ENCODE measurements around the gene CLDN18. TPM values are rescaled to one million over a fixed set of nuclear protein-coding genes. Genes with fewer than 3 reads are reported as not detected.

Gene CLDN18
- total and polyA plus RNA-seq, 7 donors: 0.10 to 1.8 TPM; not detected in 5

GRCh38 chr3:138062037-138062436, 52.1 kb downstream of the CLDN18 start:
- Histone ChIP-seq H3K27me3 (no peaks in the 10 kb centered on the region), H3K36me3 (peaks cover 18 to 53% (median 26%) of the 10 kb centered on the region in 4 donors), H3K4me1 (peaks cover 0 to 17% (median 12%) of the 10 kb centered on the region in 4 donors), H3K27ac (no peak overlapping the region), H3K4me3 (no peak overlapping the region), H3K9me3 (no peaks in the 10 kb centered on the region)
- WGBS, 2 donors: 84 to 86% methylated on average over 2 of the region's 2 CpGs
- no peak for DNase-seq
- TF ChIP-seq POLR2AphosphoS5 (IDR thresholded peaks at IDR 0.05) (no peak), POLR2A (IDR thresholded peaks at IDR 0.05) (no peak), EP300 (IDR thresholded peaks at IDR 0.05) (no peak)
- TF ChIP-seq, protein P1, sequence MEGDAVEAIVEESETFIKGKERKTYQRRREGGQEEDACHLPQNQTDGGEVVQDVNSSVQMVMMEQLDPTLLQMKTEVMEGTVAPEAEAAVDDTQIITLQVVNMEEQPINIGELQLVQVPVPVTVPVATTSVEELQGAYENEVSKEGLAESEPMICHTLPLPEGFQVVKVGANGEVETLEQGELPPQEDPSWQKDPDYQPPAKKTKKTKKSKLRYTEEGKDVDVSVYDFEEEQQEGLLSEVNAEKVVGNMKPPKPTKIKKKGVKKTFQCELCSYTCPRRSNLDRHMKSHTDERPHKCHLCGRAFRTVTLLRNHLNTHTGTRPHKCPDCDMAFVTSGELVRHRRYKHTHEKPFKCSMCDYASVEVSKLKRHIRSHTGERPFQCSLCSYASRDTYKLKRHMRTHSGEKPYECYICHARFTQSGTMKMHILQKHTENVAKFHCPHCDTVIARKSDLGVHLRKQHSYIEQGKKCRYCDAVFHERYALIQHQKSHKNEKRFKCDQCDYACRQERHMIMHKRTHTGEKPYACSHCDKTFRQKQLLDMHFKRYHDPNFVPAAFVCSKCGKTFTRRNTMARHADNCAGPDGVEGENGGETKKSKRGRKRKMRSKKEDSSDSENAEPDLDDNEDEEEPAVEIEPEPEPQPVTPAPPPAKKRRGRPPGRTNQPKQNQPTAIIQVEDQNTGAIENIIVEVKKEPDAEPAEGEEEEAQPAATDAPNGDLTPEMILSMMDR (IDR thresholded peaks at IDR 0.05): no peak
- intact Hi-C loops (cut with DNase I): no loop called here

DNA sequence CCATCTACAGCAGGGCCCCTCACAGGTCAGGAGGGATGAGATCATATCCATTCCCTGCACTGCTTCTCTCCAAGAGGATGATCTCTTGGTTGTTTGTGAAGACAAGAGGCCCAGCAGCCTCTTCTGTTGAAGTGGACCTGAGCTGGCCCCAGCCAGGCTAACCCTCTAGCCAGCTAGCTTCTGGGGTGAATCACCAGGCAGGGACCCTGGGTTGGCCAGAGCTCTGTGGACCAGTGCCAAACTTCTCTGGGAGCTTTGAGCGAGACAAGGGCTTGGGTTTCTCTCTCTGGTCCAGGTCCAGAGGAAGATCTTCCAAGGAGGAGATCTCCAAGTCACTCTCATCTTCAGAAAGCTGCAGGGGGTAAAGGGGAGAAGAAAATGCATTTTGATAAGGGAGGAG, 52.7 kb downstream of the CLDN18 start:
- intact Hi-C loops (cut with DNase I): no loop called here
- Histone ChIP-seq H3K27me3 (no peaks in the 10 kb centered on the region), H3K4me3 (no peak overlapping the region), H3K9me3 (no peaks in the 10 kb centered on the region), H3K4me1 (peaks cover 0 to 17% (median 12%) of the 10 kb centered on the region in 4 donors), H3K36me3 (peaks cover 23 to 59% (median 32%) of the 10 kb centered on the region in 4 donors), H3K27ac (no peak overlapping the region)
- TF ChIP-seq, protein P1 (IDR thresholded peaks at IDR 0.05): no peak
- TF ChIP-seq POLR2AphosphoS5 (IDR thresholded peaks at IDR 0.05) (no peak), POLR2A (IDR thresholded peaks at IDR 0.05) (no peak), EP300 (IDR thresholded peaks at IDR 0.05) (no peak)
- 77 to 83% methylated on average over 1 of the region's 1 CpG for WGBS, 2 donors
- no peak for DNase-seq

- no peaks in the 10 kb centered on the region for H3K27me3 ChIP-seq
- no peaks in the 10 kb centered on the region for H3K9me3 ChIP-seq
- H3K4me3 ChIP-seq: no peak overlapping the region
- 69 to 70% methylated on average over 4 of the region's 4 CpGs for WGBS, 2 donors
- intact Hi-C loops (cut with DNase I): no loop called here
- H3K36me3 ChIP-seq: peaks cover 24 to 65% (median 39%) of the 10 kb centered on the region in 4 donors
- TF ChIP-seq POLR2AphosphoS5 (IDR thresholded peaks at IDR 0.05) (no peak), POLR2A (IDR thresholded peaks at IDR 0.05) (no peak), EP300 (IDR thresholded peaks at IDR 0.05) (no peak)
- TF ChIP-seq, protein P1 (IDR thresholded peaks at IDR 0.05): no peak
- peaks cover 0 to 17% (median 12%) of the 10 kb centered on the region in 4 donors for H3K4me1 ChIP-seq
- no peak overlapping the region for H3K27ac ChIP-seq
- DNase-seq: no peak
These were observed 53.5 kb downstream of the CLDN18 start for GRCh38 chr3:138063416-138063815.

GRCh38 chr3:138065949-138066348, 56.0 kb downstream of the CLDN18 start:
- no peak overlapping the region for H3K27ac ChIP-seq
- WGBS, 2 donors: 96 to 99% methylated on average over 2 of the region's 2 CpGs
- no peak overlapping the region for H3K4me3 ChIP-seq
- DNase-seq: no peak
- peaks cover 26 to 65% (median 39%) of the 10 kb centered on the region in 4 donors for H3K36me3 ChIP-seq
- H3K27me3 ChIP-seq: no peaks in the 10 kb centered on the region
- H3K9me3 ChIP-seq: no peaks in the 10 kb centered on the region
- TF ChIP-seq POLR2A (IDR thresholded peaks at IDR 0.05) (no peak), POLR2AphosphoS5 (IDR thresholded peaks at IDR 0.05) (no peak), EP300 (IDR thresholded peaks at IDR 0.05) (no peak)
- TF ChIP-seq, protein P1 (IDR thresholded peaks at IDR 0.05): no peak
- intact Hi-C loops (cut with DNase I): no loop called here
- H3K4me1 ChIP-seq: peaks cover 0 to 7% (median 3%) of the 10 kb centered on the region in 4 donors

- H3K9me3 ChIP-seq: no peaks in the 10 kb centered on the region
- H3K27ac ChIP-seq: no peak overlapping the region
- H3K27me3 ChIP-seq: no peaks in the 10 kb centered on the region
- H3K4me1 ChIP-seq: peaks cover 0 to 7% (median 3%) of the 10 kb centered on the region in 4 donors
- intact Hi-C loops (cut with DNase I): no loop called here
- TF ChIP-seq EP300 (IDR thresholded peaks at IDR 0.05) (no peak), POLR2AphosphoS5 (IDR thresholded peaks at IDR 0.05) (no peak)
- TF ChIP-seq, protein P1 (IDR thresholded peaks at IDR 0.05): no peak
- WGBS, 2 donors: 82 to 88% methylated on average over 8 of the region's 8 CpGs
- peaks cover 30 to 65% (median 39%) of the 10 kb centered on the region in 4 donors for H3K36me3 ChIP-seq
- no peak overlapping the region for H3K4me3 ChIP-seq
- DNase-seq: no peak
These were observed 56.4 kb downstream of the CLDN18 start for GRCh38 chr3:138066383-138066782.

Data from sigmoid colon (tissue), 7 donors.